Measurements from ENCODE around the gene DYNC1H1.
A peak's percentile ranks its signal among the peaks of the same experiment; 100 is the strongest.

Gene DYNC1H1

DNA sequence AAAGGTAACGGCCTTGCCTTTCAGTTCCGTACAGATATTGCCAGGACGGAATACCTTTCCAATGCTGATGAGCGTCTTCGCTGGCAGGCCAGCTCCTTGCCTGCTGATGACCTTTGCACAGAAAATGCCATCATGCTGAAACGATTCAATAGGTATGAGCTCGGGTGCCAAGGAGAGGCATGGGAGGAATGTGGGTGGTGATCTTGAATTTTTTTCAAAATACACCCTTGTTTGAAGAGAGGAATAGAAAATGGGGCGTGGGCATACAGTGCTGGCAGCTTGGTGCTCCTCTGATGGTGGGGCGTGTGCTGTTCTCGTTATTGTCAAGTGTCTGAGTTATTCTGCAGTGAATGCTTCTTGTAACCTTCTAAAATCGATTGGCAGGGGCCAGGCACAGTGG is 69.9 kb downstream of the DYNC1H1 start:
- no peak for FAIRE-seq
- no peak for DNase-seq (ENCODE audit: low spot score)

DNA sequence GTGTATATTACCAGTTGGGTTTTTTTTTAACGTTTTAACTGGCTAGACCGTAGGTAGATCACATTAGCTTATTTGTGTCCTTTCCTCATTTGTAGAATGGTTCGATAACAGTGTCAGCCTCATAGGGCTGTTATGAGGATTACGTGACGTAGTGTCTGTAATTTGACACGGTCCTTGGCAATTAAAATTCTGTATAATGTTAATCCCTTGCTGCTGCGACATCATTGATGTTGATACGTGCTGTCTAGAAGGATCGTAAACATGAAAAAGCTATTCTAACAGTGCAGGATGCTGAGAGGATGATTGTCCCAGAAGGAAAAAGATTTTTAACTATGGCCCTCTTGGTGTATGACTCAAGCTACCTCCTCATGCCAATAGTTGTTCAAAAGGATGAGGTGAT is 71.5 kb downstream of the DYNC1H1 start:
- FAIRE-seq: no peak
- no peak for DNase-seq (ENCODE audit: low spot score)

DNA sequence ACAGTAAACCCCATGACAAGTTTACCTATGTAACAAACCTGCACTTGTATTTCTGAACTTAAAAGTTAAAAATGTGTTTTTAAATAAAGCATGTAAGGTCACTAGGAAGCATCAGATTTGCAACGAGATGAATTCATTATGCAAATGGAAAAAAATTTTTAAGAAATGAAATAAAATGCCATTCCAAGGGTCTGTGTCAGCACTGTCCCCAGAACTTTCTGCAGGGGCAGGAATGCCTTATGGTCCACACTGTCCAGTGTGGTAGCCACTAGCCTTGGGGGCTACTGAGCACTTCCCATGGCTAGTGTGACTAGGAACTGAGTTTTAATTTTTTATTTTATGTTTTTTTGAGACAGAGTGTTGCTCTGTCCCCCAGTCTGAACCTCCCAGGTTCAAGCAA is 73.3 kb downstream of the DYNC1H1 start:
- no peak for DNase-seq (ENCODE audit: low spot score)
- FAIRE-seq: no peak

DNA sequence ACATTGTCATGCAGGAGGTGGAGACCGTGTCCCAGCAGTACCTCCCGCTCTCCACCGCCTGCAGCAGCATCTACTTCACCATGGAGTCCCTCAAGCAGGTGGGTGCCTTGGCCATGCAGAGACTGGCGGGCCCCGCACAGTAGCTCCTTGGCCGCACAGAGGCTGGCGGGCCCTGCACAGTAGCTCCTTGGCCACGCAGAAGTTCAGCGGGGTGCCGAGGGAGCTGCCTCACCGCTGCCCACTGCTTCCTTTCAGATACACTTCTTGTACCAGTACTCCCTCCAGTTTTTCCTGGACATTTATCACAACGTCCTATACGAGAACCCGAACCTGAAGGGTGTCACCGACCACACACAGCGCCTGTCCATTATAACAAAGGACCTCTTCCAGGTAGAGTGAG is 74.8 kb downstream of the DYNC1H1 start:
- DNase-seq (ENCODE audit: low spot score): no peak
- no peak for FAIRE-seq

DNA sequence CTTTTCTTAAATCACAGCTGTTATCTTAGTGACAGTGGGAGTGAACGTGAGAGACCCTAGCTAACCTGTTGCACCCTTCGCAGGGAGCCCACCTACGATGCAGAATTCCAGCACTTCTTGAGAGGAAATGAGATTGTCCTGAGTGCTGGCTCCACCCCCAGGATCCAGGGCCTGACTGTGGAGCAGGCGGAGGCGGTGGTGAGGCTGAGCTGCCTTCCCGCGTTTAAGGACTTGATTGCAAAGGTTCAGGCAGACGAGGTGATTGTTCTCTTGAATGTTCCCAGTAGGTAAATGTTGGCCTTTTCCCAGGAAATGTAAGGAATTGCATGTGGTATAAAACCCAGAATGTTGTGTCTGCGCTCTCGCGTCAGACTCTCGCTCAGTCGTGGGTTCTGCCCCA is 75.8 kb downstream of the DYNC1H1 start:
- FAIRE-seq: no peak
- DNase-seq (ENCODE audit: low spot score): no peak

DNA sequence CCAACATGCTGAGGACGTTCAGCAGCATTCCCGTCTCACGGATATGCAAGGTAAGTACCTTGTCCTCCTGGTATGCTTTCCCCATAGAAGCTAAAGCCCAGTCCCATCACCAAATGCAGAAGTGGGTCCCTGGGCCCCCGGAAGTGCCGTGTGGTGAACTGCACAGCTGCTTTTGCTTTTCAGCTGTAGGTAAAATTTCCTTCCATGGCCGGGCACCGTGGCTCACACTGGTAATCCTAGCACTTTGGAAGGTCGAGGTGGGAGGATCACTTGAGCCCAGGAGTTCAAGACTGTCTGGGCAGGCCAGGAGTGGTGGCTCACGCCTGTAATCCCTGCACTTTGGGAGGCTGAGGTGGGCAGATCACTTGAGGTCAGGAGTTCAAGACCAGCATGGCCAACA is 78.3 kb downstream of the DYNC1H1 start:
- FAIRE-seq: no peak
- DNase-seq (ENCODE audit: low spot score): no peak

DNA sequence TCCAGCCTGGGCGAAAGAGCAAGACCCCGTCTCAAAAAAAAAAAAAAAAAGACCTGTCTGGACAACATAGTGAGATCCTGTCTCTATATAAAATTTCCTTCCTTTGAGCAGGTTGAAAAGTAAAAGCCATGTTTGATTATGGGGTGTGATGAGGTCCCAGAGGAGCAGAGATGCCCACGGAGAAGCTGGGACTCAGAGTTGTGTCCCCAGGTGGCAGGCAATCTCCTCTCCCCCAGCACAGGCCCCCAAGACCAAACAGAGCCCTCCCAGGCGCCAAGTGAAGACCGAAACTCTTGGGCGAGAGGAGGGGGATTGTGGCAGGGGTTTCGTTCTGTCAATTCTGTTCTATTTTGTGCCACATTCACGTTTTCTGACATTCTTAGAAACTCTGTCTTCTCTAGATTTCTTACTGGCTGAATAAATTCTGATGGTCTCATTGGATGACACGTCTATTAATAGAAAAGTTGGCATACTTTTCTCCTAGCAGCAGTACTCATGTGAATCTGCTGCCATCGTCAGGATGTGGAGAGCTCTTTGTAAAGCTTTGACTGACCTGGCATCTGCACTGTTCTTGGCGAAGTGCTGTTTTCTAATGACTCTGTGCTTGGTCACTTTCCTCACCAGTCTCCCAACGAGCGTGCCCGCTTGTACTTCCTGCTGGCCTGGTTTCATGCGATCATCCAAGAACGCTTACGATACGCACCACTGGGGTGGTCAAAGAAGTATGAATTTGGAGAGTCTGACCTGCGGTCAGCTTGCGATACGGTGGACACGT is 79.1 kb downstream of the DYNC1H1 start:
- FAIRE-seq: no peak
- DNase-seq (ENCODE audit: low spot score): no peak

DNA sequence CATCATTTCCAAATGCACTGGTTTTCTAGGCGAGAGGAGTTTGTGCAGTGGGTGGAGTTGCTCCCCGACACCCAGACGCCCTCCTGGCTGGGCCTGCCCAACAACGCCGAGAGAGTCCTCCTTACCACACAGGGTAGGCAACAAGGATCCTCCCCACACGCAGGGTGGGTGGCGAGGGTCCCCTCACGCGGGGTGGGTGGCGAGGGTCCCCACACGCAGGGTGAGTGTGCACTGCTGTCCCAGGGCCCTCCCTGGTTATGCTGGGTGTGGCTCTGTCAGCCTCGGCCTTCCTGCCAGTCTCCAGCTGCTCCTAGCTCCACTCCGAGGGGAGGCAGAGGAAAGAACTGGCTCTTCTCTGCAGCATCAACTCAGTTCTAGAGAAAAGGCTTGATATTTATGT is 80.2 kb downstream of the DYNC1H1 start:
- FAIRE-seq: no peak
- DNase-seq (ENCODE audit: low spot score): no peak

DNA sequence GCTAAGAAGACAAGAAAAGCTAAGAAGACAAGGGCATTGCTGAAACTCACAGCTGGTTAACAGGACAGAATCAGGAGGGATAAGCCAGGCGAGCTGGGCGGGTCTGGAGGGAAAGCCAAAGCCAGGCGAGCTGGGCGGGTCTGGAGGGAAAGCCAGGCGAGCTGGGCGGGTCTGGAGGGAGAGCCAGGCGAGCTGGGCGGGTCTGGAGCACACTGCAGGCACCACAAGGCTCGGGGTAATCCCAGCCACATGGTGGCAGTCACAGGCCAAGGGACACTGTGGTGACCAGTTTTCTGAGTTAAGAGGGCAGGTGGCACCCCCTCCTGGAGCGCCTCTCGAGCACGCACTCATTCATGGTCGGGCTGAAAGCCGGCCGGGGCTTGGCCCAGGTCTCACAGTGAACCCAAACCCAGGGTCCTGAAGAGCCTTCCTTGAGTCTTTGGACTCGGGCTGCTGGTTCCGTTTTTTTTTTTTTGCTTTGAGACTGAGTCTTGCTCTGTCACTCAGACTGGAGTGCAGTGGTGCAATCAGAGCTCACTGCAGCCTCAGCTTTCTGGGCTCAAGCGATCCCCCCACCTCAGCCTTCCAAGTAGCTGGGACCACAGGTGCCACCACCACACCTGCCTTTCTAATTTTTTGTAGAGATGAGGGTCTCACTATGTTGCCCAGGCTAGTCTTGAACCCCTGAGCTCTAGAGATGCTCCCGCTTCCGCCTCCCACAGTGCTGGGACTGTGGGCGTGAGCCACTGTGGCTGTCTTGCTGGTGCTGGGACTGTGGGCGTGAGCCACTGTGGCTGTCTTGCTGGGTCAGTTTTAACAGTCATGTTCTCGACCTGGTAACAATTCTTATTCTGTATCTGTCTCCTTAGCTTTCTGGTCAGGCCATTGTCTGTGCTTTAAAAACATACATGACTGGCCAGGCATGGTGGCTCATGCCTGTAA is 82.2 kb downstream of the DYNC1H1 start:
- no peak for FAIRE-seq
- no peak for DNase-seq (ENCODE audit: low spot score)

DNA sequence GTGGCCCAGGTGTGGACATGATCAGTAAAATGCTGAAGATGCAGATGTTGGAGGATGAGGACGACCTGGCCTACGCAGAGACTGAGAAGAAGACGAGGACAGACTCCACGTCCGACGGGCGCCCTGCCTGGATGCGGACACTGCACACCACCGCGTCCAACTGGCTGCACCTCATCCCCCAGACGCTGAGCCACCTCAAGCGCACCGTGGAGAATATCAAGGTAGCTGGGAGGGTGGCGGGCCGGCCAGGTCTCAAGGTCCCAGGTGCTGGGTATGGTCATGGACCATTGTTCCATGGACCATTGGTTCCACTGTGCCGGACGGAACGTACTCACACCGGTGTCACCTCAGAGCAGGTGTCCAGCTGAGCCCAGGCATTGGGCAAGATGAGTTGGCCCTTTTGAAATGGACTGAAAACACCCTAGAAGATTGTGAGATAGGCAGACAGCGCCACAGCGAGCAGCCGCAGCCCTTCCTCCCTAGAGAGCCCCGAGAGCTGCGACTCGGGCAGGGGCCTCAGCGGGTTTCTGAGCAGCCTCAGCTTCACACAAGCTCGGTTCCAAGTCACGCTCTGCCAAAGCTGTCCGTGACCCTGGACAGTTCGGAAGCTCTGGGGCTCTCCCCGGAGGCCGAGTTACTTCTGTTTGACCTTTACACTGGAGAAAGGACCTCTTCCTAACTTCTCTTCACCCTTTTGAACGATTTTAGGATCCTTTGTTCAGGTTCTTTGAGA is 83.6 kb downstream of the DYNC1H1 start:
- FAIRE-seq (no peak), DNase-seq (ENCODE audit: low spot score) (no peak)

DNA sequence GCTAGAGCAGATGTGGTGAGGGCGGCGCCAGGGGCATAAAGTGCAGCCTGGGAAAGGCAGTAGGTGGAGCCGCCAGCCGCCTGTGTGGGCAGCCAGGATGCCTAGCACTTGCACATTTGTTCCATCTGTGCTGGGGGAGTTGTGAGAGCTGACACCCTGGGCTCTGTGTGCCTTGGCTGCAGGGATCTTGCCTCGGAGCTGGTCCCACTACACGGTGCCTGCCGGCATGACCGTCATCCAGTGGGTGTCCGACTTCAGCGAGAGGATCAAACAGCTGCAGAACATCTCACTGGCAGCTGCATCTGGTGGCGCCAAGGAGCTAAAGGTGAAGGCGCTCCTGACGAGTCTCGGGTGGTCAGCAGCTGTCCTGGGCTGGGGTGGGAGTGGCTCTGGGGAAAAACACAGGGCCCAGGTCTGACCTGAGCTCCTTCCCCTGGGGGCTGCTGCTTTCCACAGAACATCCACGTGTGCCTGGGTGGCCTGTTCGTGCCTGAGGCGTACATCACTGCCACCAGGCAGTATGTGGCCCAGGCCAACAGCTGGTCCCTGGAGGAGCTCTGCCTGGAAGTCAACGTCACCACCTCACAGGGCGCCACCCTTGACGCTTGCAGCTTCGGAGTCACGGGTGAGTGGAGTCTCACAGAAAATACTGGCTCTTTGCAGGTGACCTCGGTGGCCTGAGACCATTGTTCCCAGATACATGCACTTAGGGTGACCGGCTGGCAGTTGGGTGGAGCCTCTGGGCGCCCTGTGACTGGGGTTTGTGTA is 85.1 kb downstream of the DYNC1H1 start:
- no peak for FAIRE-seq
- DNase-seq (ENCODE audit: low spot score): no peak

DNA sequence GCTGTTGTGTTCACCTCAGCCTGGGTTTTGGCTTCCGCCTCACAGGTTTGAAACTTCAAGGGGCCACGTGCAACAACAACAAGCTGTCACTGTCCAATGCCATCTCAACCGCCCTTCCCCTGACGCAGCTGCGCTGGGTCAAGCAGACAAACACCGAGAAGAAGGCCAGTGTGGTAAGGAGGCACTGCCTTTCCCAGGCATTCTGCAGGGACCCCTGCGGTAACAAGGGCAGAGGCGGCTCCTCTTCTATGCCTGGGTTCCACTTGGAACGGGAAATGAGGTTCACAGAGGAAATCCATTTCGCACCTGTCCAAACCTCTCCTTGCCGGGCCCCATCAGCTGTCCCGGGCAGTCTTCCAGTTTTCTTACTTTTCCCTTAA is 85.6 kb downstream of the DYNC1H1 start:
- FAIRE-seq (no peak), DNase-seq (ENCODE audit: low spot score) (no peak)

DNA sequence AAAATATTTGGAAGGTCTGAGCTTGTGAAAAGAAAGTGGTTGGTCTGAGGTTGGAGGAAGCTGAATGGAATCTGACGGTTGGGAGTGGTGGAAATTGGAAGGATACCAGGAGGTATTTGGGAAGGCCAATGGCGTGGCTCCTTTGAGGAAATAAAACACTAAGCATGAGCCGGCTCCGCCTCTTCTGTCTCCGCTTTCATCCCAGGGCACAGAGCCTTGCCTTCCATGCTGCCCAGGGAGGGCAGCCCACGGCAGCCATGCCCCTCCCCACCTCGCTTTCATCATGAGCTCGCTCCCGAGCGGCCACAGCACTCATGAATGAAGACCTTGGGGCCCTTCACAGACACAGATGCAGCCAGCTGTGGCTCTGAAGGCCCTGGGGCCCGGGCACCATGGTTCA is 86.3 kb downstream of the DYNC1H1 start:
- no peak for FAIRE-seq
- DNase-seq (ENCODE audit: low spot score): no peak

DNA sequence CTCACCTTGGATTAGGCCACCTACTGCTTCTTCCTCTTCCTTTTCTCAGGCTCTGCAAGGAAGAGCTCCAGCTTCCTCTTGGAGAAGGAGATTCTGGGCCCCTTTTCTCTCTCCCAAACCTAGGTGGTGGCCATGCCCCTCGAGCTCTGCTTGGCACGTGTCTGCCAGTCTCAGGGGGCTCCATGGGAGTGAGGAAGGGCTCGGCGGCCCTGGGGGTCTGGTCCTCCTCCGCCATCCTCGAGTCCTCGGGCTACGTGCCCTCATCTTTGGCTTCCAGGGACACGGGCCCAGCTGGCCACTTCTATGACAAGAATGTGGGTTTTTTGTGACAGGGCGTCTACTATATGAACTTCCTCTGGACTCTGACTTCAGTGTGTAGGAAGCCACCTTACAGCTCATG is 88.1 kb downstream of the DYNC1H1 start:
- FAIRE-seq: no peak

DNA sequence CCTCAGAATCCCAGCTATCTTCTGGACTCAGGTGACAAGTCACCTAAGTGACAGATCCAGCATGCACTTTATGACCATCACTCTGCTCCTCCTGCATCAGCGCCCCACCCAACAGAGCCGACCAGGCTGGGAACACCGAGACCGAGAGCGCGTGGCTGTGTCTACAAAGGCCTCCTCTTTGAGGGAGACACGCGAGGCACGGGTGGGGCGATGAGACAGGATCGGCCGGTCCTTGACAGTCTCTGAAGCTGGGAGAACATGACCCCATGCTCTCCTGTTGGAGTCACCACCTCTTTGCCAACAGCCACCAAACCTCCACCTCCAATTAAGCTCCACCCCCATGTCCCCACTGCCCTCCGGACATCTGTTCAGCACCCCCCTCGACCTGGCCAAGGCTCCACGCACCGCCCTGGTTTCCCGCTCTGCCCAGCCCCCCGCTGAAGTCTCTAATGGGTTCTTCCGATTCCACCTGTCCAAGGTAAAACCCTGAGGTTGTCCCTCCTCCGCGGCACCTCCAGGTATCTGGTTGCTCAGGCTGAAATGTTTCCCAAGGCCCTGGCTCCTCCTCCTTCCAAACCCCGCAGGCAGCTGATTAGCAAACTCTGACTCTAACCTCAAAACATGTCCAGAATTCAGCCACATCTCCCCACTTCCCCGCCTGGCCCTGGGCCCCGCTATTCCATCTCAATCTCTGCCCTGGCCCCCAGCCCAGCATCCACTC is 91.0 kb downstream of the DYNC1H1 start:
- no peak for FAIRE-seq
- no peak for DNase-seq (ENCODE audit: low spot score)

More for the DNA sequence above, 88.1 kb downstream of the DYNC1H1 start:
- no peak for DNase-seq (ENCODE audit: low spot score)

DNA sequence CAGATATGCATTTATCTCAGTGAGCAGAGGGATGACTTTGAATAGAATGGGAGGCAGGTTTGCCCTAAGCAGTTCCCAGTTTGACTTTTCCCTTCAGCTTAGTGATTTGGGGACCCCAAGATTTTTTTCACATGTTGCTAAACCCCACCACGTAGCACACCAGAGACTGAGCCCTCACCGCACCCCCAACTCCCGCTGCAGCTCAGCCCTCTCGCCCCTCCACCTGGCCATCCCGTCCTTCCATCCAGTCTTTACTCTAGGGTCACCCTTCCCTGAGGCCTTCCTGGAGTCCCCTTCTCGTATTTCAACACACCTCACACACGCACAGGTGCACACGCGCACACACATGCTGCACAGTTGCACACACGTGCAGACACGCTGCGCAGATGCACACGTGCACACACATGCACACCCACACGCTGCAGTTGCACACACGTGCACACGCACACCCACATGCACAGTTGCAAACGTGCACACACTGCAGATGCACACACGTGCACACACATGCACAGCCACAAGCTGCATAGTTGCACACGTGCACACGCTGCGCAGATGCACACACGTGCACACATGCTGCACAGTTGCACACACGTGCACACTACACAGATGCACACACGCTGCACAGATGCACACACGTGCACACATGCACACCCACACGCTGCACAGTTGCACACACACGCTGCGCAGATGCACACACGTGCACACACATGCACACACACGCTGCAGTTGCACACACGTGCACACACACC is 92.5 kb downstream of the DYNC1H1 start:
- FAIRE-seq: peak; percentile 84
- DNase-seq (ENCODE audit: low spot score): no peak

DNA sequence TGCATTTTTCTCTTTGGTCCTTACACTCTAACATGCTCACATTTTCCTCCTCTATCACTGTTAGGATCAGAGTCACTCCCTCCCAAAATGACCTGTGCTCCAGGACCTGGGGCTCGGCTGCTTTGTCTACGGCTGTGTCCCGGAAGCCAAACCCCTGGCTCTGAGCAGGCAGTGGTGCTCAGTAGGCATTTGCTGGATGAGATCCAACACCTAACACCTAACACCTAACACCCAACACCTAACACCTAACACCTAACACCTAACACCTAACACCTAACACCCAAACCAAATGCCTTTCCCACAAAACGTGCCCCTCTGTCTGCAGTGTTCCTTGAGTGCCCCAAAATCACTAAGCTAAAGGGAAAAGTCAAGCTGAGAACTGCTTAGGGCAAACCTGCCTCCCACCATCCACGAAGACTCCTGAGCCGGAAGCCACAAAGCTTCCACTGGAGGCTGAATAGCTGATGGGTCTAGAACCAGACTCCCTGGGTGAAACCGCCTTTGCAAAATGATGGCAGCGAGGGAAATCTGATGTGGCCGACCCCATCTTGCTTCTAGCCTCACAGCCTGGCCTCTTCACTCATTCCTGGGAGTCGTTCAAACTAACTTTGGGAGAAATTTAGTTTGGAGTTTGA is 93.2 kb downstream of the DYNC1H1 start:
- no peak for DNase-seq (ENCODE audit: low spot score)
- no peak for FAIRE-seq

DNA sequence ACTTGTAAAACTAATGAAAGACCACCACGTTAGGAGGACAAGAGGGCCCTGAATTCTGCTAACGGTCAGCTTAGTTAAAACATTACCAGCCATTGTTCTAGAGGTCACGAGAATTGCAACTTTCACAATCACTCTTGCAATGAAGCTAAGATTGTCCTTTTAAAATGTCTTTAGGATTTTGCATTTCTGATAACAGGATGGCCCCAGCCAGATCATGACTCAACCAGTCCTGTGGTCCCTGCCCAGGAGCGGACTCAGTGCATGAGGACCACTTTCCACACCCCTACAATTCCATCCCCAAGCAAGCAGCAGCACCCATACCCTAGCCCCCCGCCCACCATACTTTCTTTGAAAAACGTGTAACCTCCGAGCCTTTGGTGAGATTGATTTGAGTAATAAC is 93.8 kb downstream of the DYNC1H1 start:
- FAIRE-seq: no peak
- no peak for DNase-seq (ENCODE audit: low spot score)

DNA sequence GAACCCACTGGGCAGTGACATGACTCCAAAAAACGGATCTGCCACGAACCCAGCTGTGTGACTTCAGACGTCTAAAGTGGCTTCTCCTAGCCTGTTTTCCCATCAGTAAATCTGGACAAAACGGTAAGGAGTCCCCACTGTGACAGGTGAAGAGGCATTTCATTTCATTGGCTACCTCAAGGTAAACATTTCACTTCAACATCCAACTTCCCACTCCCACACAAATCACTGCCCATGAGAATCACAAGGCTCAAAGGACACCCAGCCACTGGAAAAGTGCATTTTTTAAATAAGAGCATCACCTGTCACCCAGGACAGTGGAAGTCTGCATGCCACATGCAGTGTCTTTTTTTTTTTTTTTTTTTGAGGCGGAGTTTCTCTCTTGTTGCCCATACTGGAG is 94.6 kb downstream of the DYNC1H1 start:
- no peak for FAIRE-seq
- no peak for DNase-seq (ENCODE audit: low spot score)
